HK-2 (cell line): Measurements from ENCODE around the gene CC2D2B.
"Not testable (repeated sequence)": the region's sequence is repeated elsewhere in the genome, so short reads cannot be mapped to it uniquely, and the experiment has no call there.

Experiments used
- DNase-seq: peaks from one replicate; pipeline ENCODE4 v3.0.0-alpha.2; 2018; ENCODE audit not compliant: unreplicated experiment

The CC2D2B gene, protein sequence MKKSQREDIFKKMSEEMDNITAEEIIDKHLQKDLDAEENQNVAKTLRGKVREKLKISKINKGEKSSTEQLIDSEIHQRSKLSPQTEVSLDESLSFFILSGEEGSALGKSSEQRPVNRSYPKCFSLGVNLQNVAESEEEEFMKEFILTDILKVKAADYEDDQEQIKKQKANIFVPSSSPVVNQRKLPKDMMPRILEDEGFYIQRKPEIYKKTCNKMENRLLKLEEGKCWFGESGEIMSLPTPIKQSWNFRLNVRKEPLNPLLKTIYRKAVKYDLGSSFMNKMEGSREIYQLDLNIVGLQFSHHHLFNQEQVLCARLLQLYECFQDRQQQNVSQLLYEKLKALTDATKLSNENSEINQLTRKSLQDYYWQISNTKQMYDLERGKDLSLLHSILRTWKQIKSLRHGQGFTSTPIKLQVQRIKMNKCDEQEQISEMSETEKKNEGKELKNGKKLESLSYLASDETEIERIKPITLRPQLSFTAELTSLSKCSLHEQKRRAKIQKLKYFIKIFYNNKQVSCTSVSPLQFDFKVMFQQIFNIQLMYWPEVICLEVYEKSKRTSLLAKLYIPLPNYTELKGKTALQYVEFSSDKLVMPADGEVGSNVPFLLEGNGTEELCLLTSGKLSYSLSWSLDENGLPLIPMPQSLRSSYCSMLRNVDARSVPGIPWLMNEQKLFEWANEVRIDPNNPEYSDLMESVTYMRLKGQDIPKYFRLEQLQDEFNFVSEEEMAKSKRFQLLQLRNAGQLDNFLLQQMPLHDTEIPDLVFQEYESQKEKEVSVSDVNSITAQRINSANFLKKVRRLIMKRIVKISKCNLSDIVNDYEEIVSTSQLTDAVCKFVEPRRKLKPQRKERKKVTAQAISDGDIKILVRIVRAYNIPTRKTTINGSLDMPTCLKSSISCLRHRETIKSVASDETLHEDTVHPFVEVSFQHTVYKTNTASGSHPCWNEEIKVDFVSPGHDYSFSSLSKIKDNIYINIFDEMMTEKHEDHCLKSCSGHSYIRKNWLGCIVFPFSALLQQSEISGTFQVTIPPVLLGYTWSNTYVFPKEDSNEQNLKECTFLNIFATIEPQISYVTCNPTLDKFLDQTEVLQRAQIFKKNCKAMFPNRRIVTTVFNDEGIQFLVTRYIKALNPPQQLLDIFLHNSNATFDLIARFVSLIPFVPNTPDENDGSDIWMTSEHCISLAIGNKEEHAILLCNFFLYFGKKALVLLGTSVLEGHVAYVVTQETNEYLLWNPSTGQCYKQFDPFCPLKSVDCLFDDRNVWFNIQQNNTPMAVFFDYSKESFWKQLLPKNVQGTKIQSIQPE (N-terminal part only)

DNA sequence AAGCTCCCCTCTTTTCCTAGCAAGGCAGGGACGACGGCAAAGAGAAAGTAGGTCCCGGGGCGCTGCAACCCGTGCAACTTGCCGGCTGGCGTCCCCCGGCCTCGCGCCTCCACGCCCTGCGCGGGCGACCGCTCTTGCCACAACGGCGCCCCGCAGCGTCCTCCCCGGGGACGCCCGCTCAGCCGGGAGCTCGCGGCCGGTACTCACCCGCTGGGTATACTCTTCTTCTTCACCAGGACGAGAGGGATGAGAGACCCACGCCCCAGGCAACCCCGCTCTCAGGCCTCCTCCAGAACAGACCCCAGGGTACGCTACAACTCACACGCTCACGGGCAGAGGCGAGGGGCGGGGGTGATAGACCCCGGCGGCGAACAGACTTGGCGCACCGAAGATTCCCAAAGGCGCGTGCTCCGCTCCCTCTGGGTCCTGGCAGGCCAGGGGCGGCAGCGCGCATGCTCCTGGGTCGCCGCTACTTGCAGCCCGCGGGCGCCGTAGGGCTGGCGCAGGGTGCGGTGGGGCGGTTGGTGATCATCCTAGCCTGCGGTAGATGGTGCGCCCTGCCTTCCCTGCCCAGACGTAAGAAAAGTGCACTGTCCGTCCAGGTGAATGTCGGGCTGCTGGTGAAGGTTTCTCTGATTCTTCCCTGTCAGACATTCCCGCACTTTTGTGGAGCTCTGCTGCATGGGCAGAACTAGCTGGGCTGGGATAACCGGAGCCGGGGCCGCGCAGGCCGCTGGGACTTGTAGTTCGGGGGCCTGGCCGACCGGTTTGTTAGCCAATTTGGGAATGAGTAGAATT is at the start of gene CC2D2B:
CC2D2B (plus strand) TSS at position 520 of the 798 bp plus-strand sequence. CDS start 3,349 bp downstream, outside the sequence.
- peak; percentile 87 for DNase-seq

DNA sequence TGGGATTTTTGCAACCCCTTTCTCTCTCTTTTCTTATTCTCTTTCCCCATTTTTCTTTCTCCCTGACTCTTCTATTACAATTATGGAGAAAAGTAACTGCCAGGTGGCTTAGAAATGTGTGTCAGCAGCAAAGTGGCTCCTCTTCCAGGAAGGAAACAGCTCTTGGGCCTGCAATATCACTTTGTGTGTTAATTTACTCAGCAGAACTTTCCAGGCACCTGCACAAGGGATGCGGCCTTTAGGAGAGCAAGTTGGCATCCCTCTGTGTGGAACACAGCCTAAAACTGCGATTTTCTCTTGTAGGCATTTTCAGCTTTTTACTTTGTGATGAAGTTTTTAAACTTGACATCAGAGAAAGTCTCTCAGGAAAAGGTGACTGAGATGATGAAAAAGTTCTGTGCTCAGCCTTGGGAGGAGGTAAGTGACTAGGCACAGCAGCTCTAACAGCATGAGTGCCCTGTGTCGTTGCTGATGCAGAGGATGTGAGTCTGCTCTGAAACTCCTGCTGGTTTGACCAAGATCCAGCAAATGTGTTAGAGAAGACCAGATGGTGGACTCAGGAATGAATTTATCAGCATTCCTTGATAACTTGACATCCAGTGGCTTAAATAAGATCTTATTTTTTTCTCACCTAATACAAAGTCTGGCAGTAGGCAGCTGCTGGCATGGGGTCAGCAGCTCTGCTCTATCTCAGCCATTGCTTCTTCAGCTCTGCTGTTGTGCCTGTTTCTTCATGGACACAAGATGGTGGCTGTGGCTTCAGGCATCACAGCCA is 47.4 kb upstream of the CC2D2B start:
- DNase-seq: no peak

DNA sequence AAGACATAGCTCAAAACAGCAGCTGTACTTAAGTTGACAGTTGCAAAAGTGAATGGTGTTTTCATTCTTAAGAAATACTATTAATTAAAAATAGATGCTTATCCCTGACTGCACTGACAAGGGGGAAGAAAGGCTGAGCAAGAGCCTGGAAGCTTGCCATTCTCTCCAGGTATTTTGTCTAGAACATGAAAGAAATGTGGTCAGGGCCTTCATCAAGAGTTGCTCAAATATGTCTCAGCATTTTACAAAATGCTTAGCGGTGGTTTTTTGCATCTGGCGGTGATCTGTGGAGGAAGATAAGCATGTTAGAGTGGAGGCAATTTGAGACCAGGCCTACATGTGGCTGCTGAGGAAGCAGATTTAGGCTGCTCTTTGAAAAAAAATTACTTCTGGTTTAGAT is 46.4 kb upstream of the CC2D2B start:
- no peak for DNase-seq

DNA sequence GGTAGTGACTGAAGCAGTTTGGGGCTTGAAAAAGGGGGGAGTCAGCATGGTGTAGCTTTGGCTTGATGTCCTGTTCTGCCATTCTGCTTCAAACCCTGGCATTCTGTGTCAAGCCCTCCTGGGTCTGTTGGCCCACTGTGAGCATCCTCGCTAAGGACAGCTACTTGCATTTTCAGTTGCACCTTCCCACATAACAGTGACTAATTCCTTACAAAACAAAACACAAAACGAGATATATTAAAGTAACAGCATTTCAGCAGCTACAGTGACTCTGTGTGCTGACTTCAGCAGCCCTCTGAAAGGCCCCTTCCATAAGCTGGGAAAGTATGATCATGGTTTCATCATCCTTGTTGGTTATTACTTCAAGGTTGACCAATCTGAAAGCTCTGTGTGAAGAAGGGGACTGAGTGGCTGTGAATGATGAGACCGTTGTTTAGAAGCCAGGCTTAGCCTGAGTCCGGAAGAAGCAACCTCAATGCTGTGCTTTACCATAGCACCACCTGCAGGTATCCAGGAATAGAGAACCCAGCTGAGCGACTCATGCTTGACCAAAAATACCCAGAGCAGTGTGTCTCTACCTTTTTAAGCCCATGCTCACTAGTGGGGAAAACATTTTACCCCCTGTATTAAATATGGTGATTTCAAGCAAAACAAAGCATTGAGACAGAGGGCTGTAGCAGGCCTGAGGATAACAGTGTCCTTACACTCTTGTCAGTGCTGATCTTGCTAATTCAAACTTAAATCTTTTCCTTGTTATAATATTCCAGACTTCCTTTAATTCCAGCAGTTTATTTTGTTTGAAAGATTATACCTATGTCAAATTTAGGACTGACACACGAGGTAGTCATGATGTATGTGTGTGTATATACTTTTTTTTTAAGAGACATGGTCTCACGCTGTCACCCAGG is 42.6 kb upstream of the CC2D2B start:
- peak; percentile 50 for DNase-seq

DNA sequence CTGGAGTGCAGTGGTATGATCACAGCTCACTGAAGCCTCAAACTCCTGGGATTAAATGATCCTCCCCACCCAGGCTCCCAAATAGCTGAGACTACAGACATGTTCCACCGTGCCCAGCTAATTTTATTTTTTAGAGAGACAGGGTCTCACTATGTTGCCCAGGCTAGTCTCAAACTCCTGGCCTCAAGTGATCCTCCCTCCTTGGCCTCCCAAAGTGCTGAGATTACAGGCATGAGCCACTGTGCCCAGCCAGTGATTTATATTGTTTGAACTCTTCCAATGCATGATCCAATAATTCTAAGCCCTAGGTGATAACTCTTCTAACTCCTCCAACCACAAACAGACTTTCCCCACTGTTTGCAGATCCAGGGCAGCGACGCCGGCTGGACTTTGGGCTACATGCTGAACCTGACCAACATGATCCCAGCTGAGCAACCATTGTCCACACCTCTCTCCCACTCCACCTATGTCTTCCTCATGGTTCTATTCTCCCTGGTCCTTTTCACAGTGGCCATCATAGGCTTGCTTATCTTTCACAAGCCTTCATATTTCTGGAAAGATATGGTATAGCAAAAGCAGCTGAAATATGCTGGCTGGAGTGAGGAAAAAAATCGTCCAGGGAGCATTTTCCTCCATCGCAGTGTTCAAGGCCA is 41.8 kb upstream of the CC2D2B start:
- no peak for DNase-seq

DNA sequence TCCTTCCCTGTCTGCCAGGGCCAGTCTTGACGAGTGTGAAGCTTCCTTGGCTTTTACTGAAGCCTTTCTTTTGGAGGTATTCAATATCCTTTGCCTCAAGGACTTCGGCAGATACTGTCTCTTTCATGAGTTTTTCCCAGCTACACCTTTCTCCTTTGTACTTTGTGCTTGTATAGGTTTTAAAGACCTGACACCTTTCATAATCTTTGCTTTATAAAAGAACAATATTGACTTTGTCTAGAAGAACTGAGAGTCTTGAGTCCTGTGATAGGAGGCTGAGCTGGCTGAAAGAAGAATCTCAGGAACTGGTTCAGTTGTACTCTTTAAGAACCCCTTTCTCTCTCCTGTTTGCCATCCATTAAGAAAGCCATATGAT is 41.3 kb upstream of the CC2D2B start:
- DNase-seq: no peak

DNA sequence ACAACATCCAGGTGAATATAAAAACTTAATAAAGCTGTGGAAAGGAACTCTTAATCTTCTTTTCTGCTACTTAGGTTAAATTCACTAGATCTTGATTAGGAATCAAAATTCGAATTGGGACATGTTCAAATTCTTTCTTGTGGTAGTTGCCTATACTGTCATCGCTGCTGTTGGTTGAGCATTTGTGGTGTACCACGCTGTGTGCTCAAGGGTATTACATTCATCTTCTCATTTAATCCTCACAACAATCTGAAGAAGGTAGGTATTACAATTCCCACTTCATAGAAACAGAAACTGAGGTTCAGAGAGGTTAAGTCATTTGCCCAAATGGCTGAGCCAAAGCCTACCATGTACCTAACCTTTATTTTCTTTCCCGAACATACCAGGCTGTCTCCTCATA is 39.9 kb upstream of the CC2D2B start:
- no peak for DNase-seq

DNA sequence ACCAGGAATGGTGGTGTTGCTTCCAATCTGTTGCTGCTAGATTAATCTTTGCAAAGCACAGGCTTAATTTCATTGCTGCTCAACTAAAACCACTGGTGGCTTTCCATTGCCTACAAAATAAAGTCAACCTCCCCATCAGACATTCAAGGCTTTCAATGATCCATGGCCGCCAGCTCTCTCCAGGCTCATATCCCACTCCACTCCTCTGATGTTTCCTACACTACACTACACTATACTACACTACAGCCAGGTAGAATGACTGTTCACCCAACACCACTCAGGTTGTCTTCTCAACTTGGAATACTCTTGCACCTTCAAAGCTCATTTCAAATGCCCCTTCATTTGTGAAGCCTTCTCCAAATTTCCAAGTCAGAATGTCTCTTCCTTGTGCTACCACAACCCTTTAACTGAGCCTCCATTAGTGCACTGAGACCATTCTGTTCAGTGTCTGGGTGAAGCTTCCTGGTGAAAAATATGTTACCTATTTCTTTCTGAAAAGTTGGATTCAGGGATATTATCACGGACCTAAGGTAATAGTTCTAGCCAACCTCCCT is 35.5 kb upstream of the CC2D2B start:
- no peak for DNase-seq

DNA sequence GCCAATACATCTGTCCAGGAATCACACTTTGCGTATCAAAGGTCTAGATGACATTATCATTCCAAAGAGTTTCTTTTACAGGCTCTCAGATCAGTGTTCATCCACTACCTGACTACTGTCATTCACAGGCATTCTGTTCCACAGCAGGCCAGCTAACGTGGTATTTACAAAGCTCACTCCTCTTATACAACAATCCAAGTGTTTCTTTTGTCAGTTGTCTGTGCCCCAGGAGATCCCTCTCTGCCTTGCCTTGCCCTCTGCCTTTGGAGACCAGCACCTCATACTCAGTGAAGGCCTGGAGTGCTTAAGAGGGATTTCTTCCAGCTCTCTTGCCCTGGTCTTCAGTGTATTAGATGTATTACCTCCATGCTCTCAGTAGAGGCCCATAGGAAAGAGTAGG is 34.6 kb upstream of the CC2D2B start:
- DNase-seq: no peak

DNA sequence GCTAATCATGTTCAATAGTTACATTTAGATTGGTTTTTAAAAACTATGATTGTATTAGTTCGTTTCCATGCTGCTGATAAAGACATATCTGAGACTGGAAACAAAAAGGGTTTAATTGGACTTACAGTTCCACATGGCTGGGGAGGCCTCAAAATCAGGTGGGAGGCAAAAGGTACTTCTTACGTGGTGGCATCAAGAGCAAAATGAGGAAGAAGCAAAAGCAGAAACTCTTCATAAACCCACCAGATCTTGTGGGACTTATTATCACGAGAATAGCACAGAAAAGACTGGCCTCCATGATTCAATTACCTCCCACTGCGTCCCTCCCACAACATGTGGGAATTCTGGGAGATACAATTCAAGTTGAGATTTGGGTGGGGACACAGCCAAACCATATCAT is 34.1 kb upstream of the CC2D2B start:
- no peak for DNase-seq

DNA sequence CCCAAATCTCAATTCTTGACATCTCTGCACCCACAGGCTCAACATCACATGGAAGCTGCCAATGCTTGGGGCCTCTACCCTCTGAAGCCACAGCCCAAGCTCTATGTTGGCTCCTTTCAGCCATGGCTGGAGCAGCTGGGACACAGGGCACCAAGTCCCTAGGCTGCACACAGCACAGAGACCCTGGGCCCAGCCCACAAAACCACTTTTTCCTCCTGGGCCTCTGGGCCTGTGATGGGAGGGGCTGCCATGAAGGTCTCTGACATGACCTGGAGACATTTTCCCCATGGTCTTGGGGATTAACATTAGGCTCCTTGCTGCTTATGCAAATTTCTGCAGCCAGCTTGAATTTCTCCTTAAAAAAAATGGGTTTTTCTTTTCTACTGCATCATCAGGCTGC is 33.0 kb upstream of the CC2D2B start:
- not testable (repeated sequence) for DNase-seq

DNA sequence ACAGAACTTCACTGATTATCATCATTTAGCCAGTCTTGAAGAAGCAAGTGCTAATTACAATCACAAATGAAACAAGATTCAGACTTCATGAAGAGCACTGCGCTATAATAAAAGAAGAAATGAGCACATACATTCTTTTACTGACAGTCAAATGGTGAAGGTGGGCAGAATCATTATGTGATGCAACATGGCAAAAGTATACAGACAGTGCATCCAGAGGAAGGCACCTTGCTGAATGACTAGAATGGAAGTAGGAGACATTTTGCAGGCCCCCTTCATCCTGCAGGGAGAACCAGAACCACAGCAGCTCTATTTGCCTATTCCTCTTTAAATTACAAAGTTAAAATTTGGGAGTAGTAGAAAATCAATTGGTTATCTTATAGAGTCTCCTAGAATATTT is 31.0 kb upstream of the CC2D2B start:
- DNase-seq: no peak

DNA sequence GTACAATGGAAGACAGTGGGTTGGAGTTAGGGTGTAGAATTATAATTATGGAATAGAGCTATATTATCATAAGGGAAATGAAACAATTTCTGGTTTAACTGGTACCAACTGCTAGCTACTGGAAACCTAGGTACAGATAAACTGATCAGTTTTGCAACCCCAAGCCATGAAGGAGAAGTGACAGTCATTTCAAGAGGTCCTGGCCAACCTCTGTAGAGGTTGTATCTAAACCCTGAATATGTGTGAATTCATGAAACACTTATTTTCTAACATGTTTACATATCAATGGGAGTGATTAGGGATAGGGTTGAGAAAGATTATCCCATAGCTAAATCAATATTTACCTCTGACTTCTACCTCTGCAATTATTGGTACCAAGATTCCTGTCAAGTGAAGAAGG is 29.9 kb upstream of the CC2D2B start:
- DNase-seq: no peak

DNA sequence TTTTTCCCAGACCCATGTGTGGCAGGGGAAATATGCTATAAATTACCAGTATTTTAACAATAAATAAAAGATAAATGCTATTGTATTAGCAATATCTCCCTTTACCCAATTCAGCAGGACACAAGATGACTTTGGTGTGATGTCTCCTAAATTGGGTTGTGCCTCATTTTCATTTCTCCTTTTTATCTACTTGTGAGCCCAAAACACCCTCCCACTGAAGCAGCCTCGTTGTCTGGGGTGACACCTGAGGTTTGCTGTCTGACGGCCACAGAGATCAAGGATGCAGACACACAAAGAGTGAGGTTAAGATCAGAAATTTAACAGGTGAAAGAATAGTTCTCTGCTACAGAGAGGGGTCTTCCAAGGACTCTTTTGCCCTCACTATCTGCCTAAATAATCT is 27.1 kb upstream of the CC2D2B start:
- DNase-seq: no peak

DNA sequence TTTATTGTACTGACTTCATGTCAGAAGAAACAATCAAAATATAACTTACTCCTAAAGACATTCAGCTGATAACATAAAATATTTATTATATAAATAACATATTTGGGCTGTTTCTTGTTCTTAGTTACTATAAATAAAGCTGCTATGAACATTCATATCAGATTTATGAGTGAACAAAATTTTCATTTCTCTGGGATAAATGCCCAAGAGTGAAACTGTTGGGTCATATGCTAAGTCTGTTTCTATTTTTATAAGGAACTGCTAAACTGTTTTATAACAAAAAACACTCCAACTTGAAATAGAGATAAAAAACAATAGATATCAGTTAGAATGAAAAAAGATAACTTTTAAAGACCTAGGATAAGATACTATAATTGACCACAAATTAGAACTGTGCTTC is 26.5 kb upstream of the CC2D2B start:
- DNase-seq: no peak

DNA sequence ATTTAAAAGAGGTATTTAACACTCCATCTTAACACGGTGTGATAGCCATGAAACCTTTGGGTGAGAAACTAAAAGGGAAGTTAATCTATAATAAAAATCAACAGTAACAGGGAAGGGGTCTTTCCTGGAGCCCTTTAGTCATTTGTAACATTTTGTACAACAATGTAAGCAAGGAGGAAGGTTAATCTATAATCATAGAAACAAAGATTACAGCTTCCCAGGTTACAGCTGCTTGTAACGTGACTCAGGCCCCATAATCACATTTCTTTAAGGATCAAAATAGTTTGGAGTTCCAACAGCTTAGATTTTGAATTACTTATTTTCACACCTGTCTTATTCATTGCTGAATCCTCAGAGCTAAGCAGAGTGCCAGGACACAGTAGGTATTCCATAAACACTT is 17.9 kb upstream of the CC2D2B start:
- no peak for DNase-seq

DNA sequence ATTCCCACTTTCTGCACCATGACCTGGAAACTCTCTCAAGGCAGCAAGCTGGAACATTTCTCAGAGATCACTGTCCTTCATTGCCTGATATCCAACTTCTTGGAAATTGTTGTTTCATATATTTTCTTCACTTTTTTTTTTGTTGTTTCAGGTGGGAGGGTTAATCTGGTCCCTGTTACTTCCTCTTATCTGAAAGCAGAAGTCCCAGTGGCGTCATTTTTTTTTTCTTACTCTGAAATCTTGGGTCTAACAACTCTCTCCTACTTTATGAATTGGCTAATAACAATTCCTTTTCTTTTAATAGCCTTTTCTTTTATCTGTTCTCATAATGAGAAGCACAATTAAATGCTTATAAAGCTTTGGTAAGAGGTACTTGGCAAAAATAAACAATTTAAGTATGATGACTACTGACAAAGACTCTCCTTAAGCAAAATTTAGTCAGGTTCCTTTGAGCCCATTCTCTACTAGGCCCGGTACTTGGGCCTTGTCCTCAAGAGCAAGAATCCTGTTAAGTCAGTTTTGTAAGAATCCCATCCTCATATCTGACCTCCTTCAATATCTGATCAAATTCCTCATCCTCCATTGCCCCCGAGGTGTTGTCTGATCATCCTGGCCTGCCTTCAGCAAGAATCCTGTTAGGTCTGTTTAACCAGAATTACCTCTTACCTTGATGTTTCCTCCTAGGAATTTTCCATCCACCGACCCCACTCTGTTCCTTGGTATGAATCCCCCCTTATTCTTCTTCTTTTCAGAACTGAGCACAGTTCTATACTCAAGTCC is 11.5 kb upstream of the CC2D2B start:
- DNase-seq: no peak
